Measurements from ENCODE around the gene MPP2. TPM values are rescaled to one million over a fixed set of nuclear protein-coding genes. Genes with fewer than 3 reads are reported as not detected.

The MPP2 gene
- total RNA-seq, 1 experiment from 2014 or later: 5.6 TPM

GRCh38 chr17:43846221-43846712, 61.1 kb downstream of the MPP2 start:
- peaks cover 15% of the 10 kb centered on the region for H3K4me1 Mint-ChIP-seq (ENCODE audit: low read depth, unreplicated experiment)
- ChIA-PET POLR2A (interaction anchor here (0.7 to 1.0 kb wide), 2 partner anchors 68 to 220 kb away, joined by 3 to 20 read pairs; partner anchors contain the start of genes DUSP3 and LSM12), CTCF (interaction anchor here (0.6 to 1.9 kb wide), 19 partner anchors 9 to 482 kb away, joined by 3 to 19 read pairs (median 4); partner anchors contain the start of genes DUSP3 and MPP3)
- H3K9me3 ChIP-seq: no peaks in the 10 kb centered on the region
- no peak overlapping the region for H3K4me3 Mint-ChIP-seq (ENCODE audit: unreplicated experiment)
- H3K36me3 ChIP-seq (ENCODE audit: control insufficient read depth, insufficient read depth, low read length): no peaks in the 10 kb centered on the region
- H3K4me1 ChIP-seq: peaks cover 10% of the 10 kb centered on the region; the same call in 1 of the 2 replicates
- H3K27ac Mint-ChIP-seq (ENCODE audit: unreplicated experiment): no peak overlapping the region
- H3K36me3 Mint-ChIP-seq (ENCODE audit: insufficient read depth, unreplicated experiment): peaks cover 8% of the 10 kb centered on the region
- no TSS peak for BruUV-seq (replicated peaks)
- H3K4me3 ChIP-seq (ENCODE audit: low read depth, low read length): no peak overlapping the region
- no peaks in the 10 kb centered on the region for H3K27me3 ChIP-seq (replicated peaks; ENCODE audit: control insufficient read depth, insufficient read depth, low read length)
- intact Hi-C loops (cut with micrococcal nuclease; ENCODE audit: unreplicated experiment): loop anchor here (1.0 kb wide), 2 partner anchors 66 to 152 kb away; partner anchors contain the start of gene CFAP97D1
- H3K27me3 Mint-ChIP-seq (ENCODE audit: insufficient read depth, unreplicated experiment): peaks cover 12% of the 10 kb centered on the region
- H3K9me3 Mint-ChIP-seq (ENCODE audit: unreplicated experiment): no peaks in the 10 kb centered on the region
- DNase-seq: peak; percentile 83 to 95
- peak; percentile 98 for TF ChIP-seq CTCF (IDR thresholded peaks at IDR 0.05; ENCODE audit: insufficient read depth in 1 of 2, low read depth in 1 of 2, low read length in 1 of 2, severe bottlenecking in 1 of 2, unreplicated experiment in 1 of 2)

GRCh38 chr17:43845766-43846165, 61.6 kb downstream of the MPP2 start:
- H3K9me3 Mint-ChIP-seq (ENCODE audit: unreplicated experiment): no peaks in the 10 kb centered on the region
- H3K36me3 ChIP-seq (ENCODE audit: control insufficient read depth, insufficient read depth, low read length): no peaks in the 10 kb centered on the region
- TF ChIP-seq CTCF (IDR thresholded peaks at IDR 0.05; ENCODE audit: insufficient read depth in 1 of 2, low read depth in 1 of 2, low read length in 1 of 2, severe bottlenecking in 1 of 2, unreplicated experiment in 1 of 2): no peak
- no peaks in the 10 kb centered on the region for H3K27me3 ChIP-seq (replicated peaks; ENCODE audit: control insufficient read depth, insufficient read depth, low read length)
- no peak overlapping the region for H3K27ac Mint-ChIP-seq (ENCODE audit: unreplicated experiment)
- no peak overlapping the region for H3K4me3 ChIP-seq (ENCODE audit: low read depth, low read length)
- BruUV-seq (replicated peaks): no TSS peak
- no peak for DNase-seq
- H3K4me1 ChIP-seq: peaks cover 13% of the 10 kb centered on the region; the same call in 1 of the 2 replicates
- ChIA-PET POLR2A (interaction anchor here (0.7 to 1.0 kb wide), 2 partner anchors 67 to 221 kb away, joined by 3 to 20 read pairs; partner anchors contain the start of genes DUSP3 and LSM12), CTCF (interaction anchor here (0.6 to 1.9 kb wide), 18 partner anchors 10 to 240 kb away, joined by 3 to 19 read pairs (median 4); partner anchors contain the start of genes DUSP3 and MPP3)
- H3K27me3 Mint-ChIP-seq (ENCODE audit: insufficient read depth, unreplicated experiment): peaks cover 12% of the 10 kb centered on the region
- H3K4me1 Mint-ChIP-seq (ENCODE audit: low read depth, unreplicated experiment): peaks cover 12% of the 10 kb centered on the region
- H3K36me3 Mint-ChIP-seq (ENCODE audit: insufficient read depth, unreplicated experiment): peaks cover 8% of the 10 kb centered on the region
- intact Hi-C loops (cut with micrococcal nuclease; ENCODE audit: unreplicated experiment): loop anchor here (1.0 kb wide), 2 partner anchors 65 to 151 kb away; partner anchors contain the start of gene CFAP97D1
- H3K9me3 ChIP-seq: no peaks in the 10 kb centered on the region
- H3K4me3 Mint-ChIP-seq (ENCODE audit: unreplicated experiment): no peak overlapping the region

- Histone ChIP-seq H3K27me3 (replicated peaks; ENCODE audit: control insufficient read depth, insufficient read depth, low read length) (no peaks in the 10 kb centered on the region), H3K36me3 (ENCODE audit: control insufficient read depth, insufficient read depth, low read length) (no peaks in the 10 kb centered on the region), H3K4me3 (ENCODE audit: low read depth, low read length) (no peak overlapping the region), H3K4me1 (peaks cover 13% of the 10 kb centered on the region; the same call in 1 of the 2 replicates), H3K9me3 (no peaks in the 10 kb centered on the region)
- H3K4me1 Mint-ChIP-seq (ENCODE audit: low read depth, unreplicated experiment): peaks cover 18% of the 10 kb centered on the region
- no peaks in the 10 kb centered on the region for H3K9me3 Mint-ChIP-seq (ENCODE audit: unreplicated experiment)
- no peaks in the 10 kb centered on the region for H3K36me3 Mint-ChIP-seq (ENCODE audit: insufficient read depth, unreplicated experiment)
- peaks cover 14% of the 10 kb centered on the region for H3K27me3 Mint-ChIP-seq (ENCODE audit: insufficient read depth, unreplicated experiment)
- intact Hi-C loops (cut with micrococcal nuclease; ENCODE audit: unreplicated experiment): no loop called here
- H3K27ac Mint-ChIP-seq (ENCODE audit: unreplicated experiment): no peak overlapping the region
- TF ChIP-seq CTCF (IDR thresholded peaks at IDR 0.05; ENCODE audit: insufficient read depth in 1 of 2, low read depth in 1 of 2, low read length in 1 of 2, severe bottlenecking in 1 of 2, unreplicated experiment in 1 of 2): no peak
- POLR2A ChIA-PET: no interaction called here
- no TSS peak for BruUV-seq (replicated peaks)
- H3K4me3 Mint-ChIP-seq (ENCODE audit: unreplicated experiment): no peak overlapping the region
- CTCF ChIA-PET: no interaction called here
- DNase-seq: peak in 1 of 2 experiments; percentile 19
Observed at GRCh38 chr17:43844241-43844640, 63.1 kb downstream of the MPP2 start.

Data from Caco-2 (cell line).